HG03066 (cell line): Measurements from ENCODE around the gene CELF3.

Source experiments
- ATAC-seq: cut with Tn5 transposase; IDR thresholded peaks from one replicate; pipeline ENCODE4 v1.9.1; 2021; ENCODE audit warnings: low read depth; ENCODE audit not compliant: unreplicated experiment

The CELF3 gene

DNA sequence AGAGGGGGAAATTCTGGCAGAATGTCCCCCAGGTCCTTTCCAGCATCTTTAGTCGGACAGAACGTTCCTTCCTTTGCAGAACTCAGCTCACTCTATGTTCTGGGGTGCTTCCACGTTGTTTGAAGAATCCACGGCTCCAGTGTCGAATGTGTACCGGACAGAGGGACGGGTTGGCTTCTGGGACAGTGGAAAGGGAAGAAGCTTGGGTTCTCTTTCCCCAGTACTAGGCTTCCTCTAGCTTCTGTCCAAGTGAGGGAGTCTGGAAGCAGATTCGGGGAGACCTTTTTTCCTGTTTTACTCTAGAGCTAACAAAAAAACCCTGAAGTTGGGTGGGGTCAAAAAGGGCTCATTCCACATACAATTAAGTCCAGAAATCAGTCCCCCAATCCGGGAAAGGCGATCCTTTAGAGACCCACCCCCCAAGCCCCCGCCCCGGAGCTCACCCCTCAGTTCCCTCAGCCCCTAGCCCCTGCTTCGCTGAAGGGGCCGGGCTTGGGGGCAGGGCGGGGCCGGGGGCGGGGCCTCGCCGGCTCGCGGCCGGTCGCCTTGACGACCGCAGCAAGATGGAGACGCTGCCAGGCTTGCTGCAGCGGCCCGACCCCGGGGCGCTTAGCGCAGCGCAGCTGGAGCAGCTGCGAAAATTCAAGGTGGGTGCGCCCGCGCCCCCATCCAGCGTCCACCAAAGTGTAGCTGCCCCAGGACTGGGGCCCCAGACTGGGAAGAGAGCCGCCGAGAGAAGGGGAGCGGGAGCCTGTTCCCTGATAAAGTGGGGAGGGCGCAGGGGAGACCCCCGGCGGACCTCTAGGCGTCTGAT lies 4.6 kb upstream of the CELF3 start, which contains the start of gene RIIAD1:
Gene RIIAD1 (plus strand): TSS at position 549 of the 814 bp plus-strand sequence. CDS start 15 bp downstream, at position 564.
- no peak for ATAC-seq

DNA sequence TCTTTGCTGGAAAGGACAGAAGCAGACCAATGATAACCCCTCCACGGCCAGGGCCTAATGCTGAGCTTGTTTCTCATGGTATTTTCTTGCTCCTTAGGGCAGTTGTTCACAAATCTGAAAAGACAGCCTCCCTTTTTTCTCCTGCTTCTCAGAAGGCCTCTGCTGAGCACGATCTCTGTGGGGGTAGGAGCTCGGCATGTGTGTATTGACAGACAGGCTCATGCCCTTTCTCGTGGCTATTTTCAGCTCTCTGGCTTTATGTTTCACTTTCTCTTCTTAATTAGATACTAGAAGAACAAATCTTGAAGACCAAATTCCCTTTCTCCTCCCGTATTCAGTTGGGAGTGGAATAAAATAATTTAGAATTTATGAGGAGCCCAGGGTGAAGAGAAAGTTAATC lies 4.0 kb upstream of the CELF3 start:
- ATAC-seq = no peak

DNA sequence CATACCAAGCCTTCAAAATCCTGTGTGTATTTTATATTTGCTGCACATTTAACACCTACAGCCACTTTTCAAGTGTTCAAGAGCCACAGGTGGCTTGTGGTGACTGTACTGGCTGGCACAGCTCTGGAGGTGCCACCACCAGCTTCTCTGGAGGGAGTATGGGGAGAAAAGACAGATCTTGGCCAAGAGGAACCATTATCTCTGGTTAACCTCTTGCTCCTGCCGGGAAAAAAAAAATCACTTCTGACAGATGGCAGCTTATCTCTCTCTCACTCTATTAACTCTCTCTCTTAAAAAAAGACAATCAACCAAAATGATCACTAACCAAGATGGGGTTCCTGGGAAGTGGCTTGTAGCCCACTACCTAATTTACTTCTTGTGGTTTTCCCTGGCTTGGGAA lies 3.5 kb upstream of the CELF3 start:
- no peak for ATAC-seq

DNA sequence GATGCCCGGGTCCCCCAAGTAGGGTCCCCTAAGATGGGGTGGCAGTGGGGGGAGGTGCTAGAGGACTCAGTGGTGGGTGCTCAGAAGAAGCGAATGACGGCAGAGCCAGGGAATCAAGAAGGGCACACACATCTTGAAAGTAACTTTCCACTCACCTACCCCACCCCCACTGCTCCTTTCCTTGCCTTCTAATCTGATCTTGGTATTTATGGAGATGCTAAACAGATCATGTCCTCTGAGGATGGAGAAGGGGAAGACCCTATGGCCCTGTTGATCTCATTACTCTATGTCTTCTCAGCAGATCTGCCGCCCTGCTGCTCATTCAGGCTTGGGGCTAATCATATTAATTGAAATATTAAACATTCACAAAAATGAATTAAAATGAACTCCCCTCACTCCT lies 2.1 kb upstream of the CELF3 start:
- no peak for ATAC-seq

DNA sequence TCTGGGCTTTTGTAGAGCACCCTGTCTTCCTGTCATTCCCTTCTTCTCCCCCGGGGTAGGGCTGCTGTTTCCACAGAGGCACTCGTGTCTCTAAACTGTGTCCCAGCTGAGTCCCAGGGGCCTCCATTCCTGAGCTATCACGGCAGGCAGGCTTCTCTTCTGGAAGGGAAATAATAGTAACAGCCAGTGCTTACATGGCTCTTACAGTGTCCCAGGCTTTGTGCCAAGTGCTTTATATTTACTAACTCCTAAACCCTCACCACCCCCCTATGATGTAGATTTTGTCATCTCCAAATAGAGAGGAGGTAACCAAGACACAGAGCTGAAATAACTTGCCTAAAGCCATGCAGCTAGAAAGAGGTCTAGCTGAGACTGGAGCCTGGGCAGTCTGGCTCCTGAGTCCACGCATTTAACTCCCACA lies 1.4 kb upstream of the CELF3 start:
- no peak for ATAC-seq

DNA sequence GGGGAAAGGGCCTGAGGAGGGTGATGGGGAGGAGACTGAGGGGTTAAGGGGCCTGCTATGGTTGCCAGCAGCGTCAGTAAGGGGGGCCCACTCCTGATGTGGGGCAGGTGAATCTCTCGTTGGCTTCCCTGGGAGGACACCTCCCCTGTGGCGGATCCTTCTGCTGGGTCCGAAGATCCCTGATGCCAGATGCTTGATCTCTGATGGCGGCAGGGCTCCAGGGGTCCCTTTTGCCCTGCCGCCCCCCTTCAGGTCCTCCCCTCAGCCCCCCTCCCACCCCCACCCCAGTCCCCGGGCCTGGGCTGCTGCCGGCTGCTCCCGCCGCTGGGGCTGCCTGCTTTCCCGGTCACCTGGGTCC lies 219 bp downstream of the CELF3 start:
- no peak for ATAC-seq

DNA sequence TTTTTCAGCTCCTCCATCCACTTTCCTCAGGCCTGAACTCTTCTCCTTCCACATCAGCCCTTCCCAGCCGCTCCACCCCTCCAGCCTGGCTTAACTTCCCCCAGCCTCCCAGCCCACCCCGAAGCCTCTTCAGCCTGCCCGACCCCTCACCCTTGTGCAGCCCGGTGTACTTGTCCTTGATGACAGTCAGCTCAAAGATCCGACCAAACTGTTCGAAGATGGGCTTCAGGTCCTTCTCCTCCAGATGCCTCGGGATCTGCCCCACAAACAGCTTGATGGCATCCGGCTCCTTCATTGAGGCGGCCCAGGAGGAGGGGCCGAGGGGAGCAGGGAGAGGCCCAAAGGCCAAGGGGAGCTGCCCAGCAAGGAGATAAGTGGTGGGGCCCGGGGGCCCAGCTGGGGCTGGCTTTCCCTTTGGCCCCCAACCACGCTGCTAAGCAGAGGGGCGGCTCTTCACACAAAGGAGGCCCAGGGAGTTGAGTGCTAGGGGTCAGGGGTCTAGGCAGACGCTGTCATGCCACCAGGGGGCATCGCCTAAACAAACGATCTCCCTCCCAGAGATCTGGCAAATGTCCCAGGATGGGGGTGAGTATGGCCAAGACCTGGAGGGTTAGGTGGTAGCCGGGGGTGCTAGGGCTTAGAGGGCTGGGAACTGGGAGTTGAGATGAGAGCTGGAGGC lies 738 bp downstream of the CELF3 start:
- ATAC-seq = no peak

DNA sequence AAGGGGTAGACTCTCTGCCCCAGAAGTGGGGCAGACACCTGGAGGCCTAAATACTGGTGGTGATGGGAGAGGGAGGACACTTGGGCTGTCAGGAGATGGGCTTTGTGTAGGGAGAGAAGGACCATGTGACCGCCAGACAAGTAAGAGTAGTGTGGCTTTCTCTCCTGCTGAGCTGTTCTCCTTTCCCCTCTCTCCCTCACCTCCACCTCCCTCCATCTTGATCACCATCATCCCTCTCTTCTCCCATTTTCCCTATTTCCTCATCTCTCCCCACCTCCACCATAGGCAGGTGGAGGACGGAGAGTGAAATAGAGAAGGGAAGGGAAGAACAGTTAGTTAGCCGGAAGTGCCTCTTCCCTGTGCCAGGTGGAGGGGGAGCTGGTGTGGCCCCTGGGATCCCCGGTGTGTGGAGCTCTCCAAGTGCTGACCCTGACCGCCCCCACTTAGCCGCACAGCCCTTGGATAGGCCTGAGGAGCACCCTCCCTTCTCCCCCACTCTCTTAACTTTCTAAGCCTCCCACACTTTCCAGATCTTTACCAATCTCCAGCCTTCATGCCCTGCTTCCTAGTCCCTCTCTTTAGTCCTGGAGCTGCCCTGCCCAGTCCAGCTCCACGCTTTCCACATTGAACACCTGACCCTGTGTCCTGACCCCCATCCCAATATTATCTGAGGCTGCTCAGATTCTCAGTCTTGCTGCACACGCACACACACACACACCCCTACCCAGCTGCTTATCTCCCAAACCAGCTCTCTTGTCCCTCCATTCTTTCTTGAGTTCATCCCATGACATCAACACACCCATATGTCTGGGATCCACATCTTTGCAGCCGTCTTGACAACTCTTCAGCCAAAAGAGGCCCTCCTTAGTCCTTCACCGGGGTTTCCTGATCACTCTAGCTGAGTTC lies 1.5 kb downstream of the CELF3 start:
- no peak for ATAC-seq

DNA sequence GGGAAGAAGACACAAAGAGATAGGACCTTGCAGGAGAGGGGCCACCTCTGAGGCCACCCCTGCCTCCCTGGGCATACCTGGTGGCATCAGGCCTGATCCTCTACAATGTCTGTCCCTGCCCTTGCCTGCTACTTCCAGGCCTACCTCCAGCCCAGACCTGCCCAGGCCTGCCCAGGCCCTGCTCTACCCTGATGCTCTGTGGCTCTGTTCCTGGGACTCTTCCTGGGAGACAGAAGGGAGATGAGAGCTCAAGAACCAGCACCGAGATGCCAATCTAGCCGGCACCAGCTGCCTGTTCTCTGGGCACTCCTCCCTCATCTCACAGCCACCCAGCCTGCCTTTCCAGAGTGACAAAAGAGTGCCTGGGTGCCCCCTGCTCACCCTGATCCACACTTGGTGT lies 2.7 kb downstream of the CELF3 start:
- no peak for ATAC-seq

DNA sequence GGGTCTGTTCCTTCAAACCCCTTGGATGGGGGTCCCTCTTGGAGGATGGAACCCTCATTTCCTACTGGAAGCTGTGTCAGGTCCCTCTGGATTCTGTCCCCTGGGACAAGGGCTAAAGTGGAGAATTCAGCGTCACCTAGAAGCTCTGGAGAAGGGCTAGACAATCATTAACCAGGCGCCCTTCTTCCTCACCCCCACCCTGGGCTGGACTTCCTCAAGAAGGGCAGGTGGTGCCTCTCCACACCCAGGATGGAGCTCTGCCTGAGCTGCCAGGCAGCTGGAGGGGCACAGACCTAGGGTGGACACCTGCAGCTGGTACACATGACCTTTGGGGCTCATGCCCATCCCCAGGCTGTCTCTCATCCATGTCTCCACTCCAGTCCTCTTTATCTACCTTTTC lies 3.6 kb downstream of the CELF3 start:
- no peak for ATAC-seq

DNA sequence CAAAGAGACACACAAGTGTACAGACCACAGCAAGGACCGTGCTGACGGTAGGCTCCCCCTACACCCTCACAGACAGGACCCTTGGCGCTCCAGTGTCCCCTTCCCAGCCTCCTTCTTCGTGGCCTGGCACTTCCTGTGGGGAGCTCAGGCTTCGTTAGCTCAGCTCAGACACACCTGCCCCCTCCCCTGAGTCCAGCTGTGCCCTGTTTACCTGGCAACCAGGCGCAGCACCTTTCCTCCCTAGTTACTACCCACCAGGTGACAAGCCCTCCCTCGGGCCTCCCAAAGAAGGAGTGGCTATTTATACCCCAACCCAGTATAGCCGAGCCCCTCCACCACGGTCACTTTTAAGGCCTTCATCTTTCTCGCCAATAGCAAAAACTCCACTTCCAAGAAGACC lies 4.7 kb downstream of the CELF3 start:
- no peak for ATAC-seq

DNA sequence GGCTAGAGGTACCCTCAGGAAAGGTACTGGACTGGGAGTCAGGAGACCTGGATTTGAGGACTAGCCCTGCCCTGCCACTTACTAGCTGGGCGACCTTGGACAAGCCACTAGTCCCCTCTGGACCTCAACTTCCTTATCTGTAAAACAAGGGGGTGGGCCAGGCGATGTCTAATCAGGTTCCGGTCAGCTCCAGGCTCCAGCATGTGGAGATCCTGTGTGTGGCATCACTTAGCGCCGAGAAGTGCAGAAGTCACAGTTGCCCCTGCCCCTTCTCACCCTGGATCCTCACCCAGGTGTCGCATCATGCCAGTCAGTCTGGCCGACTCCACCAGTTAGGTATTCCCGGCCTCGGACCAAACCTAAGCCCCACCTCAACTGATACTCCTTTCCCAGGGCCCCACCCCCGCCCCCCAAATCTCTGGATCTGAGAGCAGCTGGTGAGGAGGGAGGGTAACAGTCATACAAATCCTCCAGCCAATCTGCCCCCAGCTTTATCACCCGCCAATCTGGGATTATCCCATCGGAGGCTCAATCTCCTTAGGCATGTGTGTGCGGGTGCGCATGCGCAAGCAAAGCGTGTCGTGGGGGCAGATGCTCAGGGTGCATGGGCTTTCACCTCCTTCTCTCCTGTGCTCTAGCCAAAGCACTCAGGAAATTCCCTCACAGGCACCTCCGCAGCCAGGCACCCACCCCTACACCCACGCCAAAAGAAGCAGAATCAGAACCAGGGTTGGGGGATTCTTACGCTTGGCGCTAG lies 5.4 kb downstream of the CELF3 start:
- ATAC-seq = no peak

DNA sequence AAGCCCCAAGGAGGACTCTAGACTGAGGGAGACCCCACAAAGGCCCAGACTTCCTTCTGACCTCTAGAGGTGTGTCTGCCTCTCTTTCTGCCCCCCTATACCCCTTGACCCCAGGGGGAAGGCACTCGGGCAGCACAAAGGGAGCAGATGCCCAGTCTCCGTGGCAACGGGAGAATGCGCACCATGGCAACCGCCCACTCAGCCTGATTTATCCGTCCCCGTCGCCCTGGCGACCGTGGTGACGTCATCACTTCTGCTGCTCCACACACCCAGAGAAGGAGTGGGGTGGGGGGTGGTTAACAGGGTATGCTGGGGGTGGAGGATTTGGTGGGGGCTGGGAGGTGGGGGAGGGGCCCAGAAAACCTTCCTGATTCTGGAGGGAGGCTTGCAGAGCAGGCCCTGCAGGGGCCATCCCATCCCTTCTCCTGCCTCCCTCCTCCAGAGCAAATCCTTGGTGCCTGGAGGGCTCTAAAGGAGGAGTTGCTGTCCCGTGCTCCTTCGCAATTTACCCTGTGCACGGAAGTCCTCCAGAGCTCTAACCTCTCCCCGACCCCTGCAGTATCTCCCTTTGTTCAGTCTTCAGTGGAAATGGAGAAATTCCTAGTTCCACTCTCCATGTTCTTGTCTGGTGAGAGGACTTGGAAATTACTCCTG lies 6.3 kb downstream of the CELF3 start:
- no peak for ATAC-seq

DNA sequence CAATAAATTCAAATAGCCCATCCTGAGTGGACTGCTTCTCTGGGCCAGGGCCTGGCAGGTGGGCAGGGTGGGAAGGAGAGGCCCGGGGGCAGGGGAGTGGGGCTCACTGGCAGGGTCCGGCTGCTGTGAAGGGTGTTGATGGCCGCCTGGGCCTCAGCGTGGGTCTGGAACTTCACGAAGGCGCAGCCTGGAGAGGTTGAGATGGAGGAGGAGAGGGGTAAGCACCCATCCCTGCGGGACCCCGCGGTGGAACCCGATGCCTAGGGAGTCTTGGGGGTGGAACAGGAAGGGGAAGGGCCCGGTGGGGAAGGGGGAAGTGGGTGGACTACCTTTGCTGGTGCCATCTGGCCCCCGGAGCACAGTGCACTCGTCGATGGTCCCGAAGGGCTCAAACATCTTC lies 7.7 kb downstream of the CELF3 start:
- ATAC-seq = no peak

DNA sequence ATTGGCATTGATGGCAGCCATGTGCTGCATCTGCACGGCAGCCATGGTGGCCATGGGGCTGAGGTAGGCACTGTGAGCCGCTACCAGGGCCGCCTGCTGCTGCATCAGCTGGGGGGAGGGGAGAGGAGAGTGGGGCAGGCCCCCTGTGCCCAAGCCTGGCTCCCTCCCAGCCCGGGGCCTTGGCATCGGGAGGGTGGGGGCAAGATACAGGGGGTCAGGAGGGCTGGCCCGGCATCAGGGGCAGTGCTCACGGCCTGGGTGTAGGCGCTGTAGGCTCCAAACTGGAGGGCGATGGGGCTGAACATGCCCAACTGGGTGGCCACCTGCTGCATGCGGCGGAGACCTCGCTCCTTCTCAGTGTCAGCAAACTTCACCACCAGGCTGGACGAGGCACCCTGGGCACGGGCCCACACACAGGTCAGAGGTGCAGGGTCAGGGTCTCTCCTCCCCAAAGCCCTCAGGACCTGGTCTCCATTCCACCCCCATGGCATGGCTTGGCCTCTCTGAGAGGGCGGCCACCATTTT lies 9.0 kb downstream of the CELF3 start:
- ATAC-seq = no peak

DNA sequence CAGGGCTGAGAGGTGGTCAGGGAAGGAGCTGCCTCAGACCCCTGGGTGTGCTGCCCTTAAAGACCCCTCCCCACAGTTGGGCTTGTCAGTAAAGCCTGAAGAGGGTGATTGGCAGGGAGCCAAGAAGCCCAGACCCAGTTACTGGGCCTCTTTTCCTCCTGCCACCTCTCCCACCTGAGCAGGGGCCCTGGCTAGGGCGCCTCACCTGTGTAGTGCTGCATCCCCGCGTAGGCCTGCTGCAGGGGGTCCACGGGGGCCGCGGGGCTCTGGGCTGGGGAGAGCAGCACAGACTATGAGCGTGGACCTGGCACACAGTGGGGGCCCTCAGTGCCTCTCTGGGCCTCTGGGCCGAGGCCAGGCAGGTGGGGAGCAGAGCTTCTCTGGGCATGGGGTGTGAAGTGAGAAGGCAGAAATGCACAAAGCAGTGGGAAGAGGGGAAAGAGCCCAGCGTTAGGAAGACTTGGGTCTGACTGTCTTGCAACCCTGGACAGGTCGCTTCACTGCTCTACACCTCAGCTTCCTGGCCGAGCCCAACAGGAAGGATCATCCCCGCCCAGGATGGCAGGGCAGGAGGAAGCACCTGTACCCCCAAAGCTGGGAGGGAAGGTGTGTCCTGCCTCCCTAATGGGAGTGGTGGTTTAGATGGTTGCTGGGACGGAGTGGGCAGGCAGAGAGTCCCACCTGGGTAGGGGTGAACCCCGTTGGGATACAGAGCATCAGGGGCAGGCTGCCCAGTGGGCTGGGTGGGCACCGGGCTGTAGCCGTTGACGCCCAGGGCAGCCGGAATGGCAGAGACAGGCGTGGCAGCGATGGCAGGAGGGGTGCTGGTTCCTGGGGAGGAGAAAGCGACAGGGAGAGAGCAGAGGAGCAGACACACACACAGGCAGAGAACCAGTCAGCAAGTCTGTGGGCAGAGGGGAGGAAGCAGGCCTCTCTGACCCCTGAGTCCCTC lies 9.9 kb downstream of the CELF3 start:
- no peak for ATAC-seq

DNA sequence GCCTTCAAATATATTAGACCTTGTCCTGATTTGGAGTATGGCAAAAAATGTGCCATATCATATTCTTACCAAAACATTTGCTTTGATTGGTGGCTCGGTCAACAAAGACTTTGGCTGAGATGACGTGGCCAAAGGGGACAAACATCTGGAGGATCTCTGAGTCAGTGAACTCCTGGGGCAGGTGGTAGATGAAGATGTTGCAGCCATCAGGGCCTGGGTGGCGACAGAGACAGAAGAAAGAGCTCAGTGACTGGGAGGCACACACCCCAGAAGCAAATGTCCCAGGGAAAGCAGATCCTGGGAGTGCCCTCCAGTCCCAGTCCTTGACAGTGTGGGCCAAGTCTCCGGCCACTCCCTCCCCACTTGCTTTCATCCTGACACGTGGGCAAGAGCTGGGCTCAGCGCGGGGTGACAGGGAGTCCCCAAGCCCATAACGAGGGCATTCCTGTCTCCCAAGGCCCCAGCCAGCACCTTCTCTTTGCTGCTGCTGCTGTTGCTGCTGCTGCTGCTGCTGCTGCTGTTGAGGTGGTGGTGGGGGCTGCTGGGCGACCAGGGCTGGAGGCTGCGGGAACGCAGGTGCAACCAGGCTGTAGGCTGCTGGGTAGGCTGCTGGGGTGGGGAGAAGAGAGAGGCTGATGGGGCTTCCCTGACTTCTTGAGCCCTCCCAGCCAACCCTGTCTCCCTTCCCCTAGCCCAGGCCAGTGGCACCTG lies 10.7 kb downstream of the CELF3 start:
- ATAC-seq = no peak

DNA sequence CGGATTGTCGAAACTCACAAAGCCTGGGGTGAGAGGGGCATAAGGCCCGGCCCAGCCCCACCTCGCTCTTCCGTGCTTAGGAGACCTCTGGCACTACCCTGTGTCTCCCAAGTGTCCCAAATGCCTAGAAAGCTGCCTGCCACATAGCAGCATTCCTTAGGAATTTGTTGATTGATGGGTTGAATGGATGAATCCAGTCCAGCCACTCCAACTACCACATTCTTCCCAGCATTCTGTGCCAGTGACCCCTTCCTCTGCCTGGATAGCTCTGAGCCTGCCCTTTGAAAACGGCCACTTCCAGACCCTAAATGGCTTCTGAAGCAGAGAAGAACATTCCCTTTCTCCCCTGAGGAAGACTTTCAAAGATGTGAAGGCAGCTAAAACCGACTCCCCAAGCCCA lies 11.5 kb downstream of the CELF3 start:
- ATAC-seq = no peak
